ENCODE results near the gene SPAAR. TPM values are rescaled to one million over a fixed set of nuclear protein-coding genes. Genes with fewer than 3 reads are reported as not detected.

Gene SPAAR
- total and polyA plus RNA-seq, 7 donors: 2.5 to 4.6 (median 3.6) TPM

DNA sequence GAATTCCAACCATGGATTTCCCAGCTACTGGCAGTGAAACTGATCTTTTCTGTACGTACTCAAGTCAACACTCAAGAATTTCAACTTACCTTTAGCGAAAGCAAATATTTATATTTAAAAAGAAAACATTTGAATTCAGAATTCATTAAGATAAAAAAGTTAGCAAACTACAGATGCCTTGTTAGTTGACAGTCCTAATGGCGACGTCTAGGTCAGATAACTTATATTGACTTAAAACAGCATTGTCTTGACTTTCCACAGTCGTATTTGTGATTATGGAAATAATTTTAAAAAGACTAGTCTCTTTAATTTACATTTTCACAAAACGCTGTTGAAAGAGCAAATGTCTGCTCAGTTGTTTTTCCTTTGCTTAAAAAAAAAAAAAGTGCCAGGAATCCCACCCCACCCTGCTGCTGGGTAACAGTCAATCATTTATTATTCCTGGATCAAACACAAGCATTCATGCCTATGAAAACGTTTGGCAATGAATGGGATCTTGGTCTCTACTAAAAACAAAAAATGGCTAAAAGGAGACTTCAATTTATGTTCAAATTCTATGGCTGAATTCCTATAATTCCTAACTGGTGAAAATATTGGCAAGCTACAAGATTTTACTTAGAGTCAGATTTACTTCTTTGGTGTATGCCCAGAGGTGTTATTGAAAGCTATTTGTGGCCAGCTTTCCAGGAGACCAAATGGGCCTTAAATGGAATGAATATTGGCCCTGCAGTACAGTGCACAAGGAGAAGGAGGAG lies 26.6 kb downstream of the SPAAR start:
- no peaks in the 10 kb centered on the region for H3K9me3 ChIP-seq
- ATAC-seq (no peak), DNase-seq (no peak)
- 57 to 68% (median 66%) methylated on average over 7 of the region's 7 CpGs for WGBS, 3 donors
- no peaks in the 10 kb centered on the region for H3K36me3 ChIP-seq (ENCODE audit: insufficient read depth in 1 of 2, low read depth in 1 of 2)
- H3K27me3 ChIP-seq (ENCODE audit: insufficient read depth in 3 of 3, low read length in 2 of 3): peaks cover 0 to 2% (median 0%) of the 10 kb centered on the region in 3 donors
- H3K4me1 ChIP-seq: no peaks in the 10 kb centered on the region
- H3K27ac ChIP-seq: no peak overlapping the region
- H3K4me3 ChIP-seq: no peak overlapping the region
- TF ChIP-seq, protein P1, sequence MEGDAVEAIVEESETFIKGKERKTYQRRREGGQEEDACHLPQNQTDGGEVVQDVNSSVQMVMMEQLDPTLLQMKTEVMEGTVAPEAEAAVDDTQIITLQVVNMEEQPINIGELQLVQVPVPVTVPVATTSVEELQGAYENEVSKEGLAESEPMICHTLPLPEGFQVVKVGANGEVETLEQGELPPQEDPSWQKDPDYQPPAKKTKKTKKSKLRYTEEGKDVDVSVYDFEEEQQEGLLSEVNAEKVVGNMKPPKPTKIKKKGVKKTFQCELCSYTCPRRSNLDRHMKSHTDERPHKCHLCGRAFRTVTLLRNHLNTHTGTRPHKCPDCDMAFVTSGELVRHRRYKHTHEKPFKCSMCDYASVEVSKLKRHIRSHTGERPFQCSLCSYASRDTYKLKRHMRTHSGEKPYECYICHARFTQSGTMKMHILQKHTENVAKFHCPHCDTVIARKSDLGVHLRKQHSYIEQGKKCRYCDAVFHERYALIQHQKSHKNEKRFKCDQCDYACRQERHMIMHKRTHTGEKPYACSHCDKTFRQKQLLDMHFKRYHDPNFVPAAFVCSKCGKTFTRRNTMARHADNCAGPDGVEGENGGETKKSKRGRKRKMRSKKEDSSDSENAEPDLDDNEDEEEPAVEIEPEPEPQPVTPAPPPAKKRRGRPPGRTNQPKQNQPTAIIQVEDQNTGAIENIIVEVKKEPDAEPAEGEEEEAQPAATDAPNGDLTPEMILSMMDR (IDR thresholded peaks at IDR 0.05): no peak
- intact Hi-C loops (cut with DNase I): no loop called here

DNA sequence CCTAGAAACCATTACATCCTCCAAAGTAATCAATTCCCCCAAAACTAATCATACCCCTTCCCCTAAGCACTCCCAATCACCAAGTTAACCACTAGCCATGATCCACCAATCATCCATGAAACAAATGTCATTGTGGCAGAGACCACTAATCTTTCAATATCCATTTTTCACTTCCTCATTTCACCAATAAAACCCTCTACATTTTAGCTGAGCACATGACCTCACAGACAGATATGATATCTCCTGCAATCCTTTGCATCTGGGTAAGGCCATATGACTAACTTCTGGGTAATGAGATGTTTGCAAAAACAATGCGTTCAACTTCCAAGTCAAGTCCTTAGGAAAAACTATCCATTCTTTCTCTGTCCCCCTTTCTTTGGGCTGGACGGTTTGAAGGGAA lies 27.9 kb downstream of the SPAAR start:
- H3K27ac ChIP-seq: no peak overlapping the region
- no peak overlapping the region for H3K4me3 ChIP-seq

DNA sequence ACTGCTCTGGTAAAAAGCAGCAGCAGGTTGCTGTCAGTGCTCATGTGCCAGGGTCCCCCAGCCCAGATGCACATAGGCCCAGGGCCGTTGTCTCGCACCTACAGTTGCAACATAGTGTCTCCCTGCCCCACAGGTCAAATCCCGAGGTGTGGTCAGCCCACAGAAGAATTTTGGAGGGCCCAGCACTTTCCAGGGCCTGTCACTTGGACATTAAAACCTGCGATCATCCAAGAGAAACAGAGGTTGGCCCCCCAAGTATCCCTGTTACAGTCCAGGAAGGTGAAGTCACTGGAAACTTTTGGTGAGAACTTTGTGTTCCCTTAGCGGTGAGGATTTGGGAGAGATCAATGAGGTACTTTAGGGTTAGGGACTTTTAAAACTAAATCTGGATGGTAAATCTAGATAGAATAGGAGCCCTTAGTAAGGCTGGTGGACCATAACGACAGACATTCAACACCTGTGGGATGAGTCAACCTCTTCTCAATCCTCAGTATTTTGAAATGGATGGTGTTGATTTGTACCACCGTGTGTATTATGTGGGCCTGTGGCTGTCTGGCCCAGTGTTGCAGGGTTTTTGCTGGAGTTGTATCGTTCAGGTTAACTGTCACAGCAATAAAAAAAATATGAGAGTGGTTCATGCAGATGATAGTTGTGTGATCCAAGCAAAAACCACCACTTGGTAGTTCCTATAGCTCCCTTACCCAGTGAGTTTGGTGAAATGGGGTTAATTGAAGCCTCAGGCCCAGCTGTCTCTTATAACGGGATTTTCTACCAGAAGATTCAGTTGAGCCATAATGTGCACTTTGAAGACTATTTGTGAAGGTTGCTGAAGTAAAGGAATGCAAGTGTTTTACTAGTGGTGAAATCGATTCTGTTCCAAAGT lies 29.4 kb downstream of the SPAAR start:
- 75 to 82% (median 78%) methylated on average over 10 of the region's 10 CpGs for WGBS, 3 donors
- H3K9me3 ChIP-seq: no peaks in the 10 kb centered on the region
- ATAC-seq: no peak
- no peak overlapping the region for H3K27ac ChIP-seq
- H3K36me3 ChIP-seq (ENCODE audit: insufficient read depth in 1 of 2, low read depth in 1 of 2): no peaks in the 10 kb centered on the region
- H3K27me3 ChIP-seq (ENCODE audit: insufficient read depth in 3 of 3, low read length in 2 of 3): no peaks in the 10 kb centered on the region
- no peak overlapping the region for H3K4me3 ChIP-seq
- intact Hi-C loops (cut with DNase I): no loop called here
- TF ChIP-seq, protein P1 (IDR thresholded peaks at IDR 0.05): no peak
- H3K4me1 ChIP-seq: no peaks in the 10 kb centered on the region
- no peak for DNase-seq

More for the DNA sequence above, 27.9 kb downstream of the SPAAR start:
- H3K9me3 ChIP-seq: no peaks in the 10 kb centered on the region
- H3K27me3 ChIP-seq (ENCODE audit: insufficient read depth in 3 of 3, low read length in 2 of 3): peaks cover 0 to under 1% (median 0%) of the 10 kb centered on the region in 3 donors
- no peak for ATAC-seq
- no peaks in the 10 kb centered on the region for H3K4me1 ChIP-seq
- no peaks in the 10 kb centered on the region for H3K36me3 ChIP-seq (ENCODE audit: insufficient read depth in 1 of 2, low read depth in 1 of 2)
- TF ChIP-seq, protein P1 (IDR thresholded peaks at IDR 0.05): no peak
- DNase-seq: no peak
- intact Hi-C loops (cut with DNase I): no loop called here
- 66 to 87% (median 70%) methylated on average over 2 of the region's 2 CpGs for WGBS, 3 donors

DNA sequence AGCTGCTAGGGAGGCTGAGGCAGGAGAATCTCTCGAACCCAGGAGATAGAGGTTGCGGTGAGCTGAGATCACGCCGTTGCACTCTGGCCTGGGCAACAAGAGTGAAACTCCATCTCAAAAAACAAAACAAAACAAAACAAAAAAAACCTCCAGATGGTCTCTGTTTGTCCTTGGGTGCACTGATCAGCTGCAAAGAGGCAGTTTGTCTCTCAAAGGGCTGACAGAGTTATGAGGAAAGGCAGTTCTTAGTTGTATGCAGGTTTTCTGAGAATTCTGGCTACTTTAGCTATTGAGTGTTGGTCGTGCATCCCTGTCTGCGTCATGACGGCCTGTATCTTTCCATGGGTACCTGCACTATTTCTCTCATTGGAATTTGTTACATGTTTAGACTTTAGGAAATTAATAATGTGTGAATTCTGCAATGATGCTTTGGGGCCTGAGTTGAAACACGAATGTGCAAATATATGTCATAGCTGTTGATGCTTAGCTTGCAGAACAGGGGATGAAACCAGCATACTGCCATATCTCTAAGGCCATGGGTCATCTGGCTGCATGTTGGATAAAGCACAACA lies 30.5 kb downstream of the SPAAR start:
- Histone ChIP-seq H3K36me3 (ENCODE audit: insufficient read depth in 1 of 2, low read depth in 1 of 2) (no peaks in the 10 kb centered on the region), H3K4me1 (no peaks in the 10 kb centered on the region), H3K9me3 (no peaks in the 10 kb centered on the region), H3K4me3 (no peak overlapping the region), H3K27me3 (ENCODE audit: insufficient read depth in 3 of 3, low read length in 2 of 3) (no peaks in the 10 kb centered on the region), H3K27ac (no peak overlapping the region)
- TF ChIP-seq, protein P1 (IDR thresholded peaks at IDR 0.05): no peak
- intact Hi-C loops (cut with DNase I): no loop called here
- 87 to 93% (median 91%) methylated on average over 8 of the region's 8 CpGs for WGBS, 3 donors
- ATAC-seq: no peak
- DNase-seq: no peak
